ENCODE data around the gene ANTXR2. TPM values are rescaled to one million over a fixed set of nuclear protein-coding genes. Genes with fewer than 3 reads are reported as not detected.

ANTXR2 gene
- total RNA-seq, 6 experiments from 2014 or later, result 24.5 to 86.0 (median 33.7) TPM

DNA sequence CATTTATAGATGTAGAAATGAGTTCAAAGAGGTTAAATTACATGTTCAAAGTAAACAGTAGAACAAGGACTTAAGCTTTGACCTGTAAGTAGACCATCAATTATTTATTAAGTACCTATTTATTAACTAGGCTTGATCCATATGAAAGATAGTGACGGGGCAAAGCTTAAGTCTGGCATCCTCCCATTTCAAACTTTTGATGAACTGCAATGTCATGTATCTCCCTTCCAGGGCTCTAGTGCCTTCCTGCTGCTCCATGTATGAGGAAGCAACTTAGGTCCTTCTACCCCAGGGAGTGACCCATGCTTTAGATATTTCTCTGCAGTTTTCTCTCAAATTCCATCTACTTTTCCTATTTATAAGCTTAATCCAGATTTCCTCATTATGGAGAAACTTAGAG, 31.9 kb upstream of the ANTXR2 start:
- TF ChIP-seq, protein P1, sequence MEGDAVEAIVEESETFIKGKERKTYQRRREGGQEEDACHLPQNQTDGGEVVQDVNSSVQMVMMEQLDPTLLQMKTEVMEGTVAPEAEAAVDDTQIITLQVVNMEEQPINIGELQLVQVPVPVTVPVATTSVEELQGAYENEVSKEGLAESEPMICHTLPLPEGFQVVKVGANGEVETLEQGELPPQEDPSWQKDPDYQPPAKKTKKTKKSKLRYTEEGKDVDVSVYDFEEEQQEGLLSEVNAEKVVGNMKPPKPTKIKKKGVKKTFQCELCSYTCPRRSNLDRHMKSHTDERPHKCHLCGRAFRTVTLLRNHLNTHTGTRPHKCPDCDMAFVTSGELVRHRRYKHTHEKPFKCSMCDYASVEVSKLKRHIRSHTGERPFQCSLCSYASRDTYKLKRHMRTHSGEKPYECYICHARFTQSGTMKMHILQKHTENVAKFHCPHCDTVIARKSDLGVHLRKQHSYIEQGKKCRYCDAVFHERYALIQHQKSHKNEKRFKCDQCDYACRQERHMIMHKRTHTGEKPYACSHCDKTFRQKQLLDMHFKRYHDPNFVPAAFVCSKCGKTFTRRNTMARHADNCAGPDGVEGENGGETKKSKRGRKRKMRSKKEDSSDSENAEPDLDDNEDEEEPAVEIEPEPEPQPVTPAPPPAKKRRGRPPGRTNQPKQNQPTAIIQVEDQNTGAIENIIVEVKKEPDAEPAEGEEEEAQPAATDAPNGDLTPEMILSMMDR (IDR thresholded peaks at IDR 0.05), result no peak
- no peak for TF ChIP-seq POLR2A (IDR thresholded peaks at IDR 0.05)
- intact Hi-C loops (cut with DNase I), result no loop called here
- Histone ChIP-seq H3K4me3 (no peak overlapping the region), H3K4me1 (peaks cover 0 to 16% (median 0%) of the 10 kb centered on the region in 4 donors), H3K27ac (peak overlapping the region in 1 of 3 donors; percentile 19), H3K36me3 (no peaks in the 10 kb centered on the region), H3K9me3 (peaks cover 0 to 13% (median 6%) of the 10 kb centered on the region in 4 donors), H3K27me3 (no peaks in the 10 kb centered on the region)
- WGBS (ENCODE audit: insufficient coverage, low coverage, low lambda C conversion rate, missing lambda C conversion rate), result 11% methylated on average over 1 of the region's 1 CpG
- ATAC-seq, result peak in 3 of 4 donors; percentile 24 to 96 (median 24)
- no peak for DNase-seq

DNA sequence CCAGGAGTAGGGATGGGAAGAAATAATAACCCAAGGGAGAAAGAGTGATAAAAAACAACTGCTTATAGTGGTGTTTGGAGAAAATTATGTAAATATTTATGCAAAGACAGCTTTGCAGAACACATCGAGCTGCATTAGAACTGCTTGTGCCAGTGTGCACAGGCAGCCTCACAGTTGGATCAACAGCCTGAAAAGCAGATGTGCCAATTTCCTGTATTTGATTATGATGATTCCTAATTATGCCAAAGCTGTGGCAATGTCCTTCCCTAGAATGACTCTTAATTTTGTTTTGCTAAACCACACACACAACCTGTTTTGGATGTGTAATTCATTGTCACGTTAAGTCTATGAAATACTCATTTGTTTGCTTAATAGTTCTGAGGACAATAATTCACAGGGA, 30.6 kb upstream of the ANTXR2 start:
- 28% methylated on average over 2 of the region's 2 CpGs for WGBS (ENCODE audit: insufficient coverage, low coverage, low lambda C conversion rate, missing lambda C conversion rate)
- intact Hi-C loops (cut with DNase I), result no loop called here
- DNase-seq, result no peak
- no peaks in the 10 kb centered on the region for H3K27me3 ChIP-seq
- peak in 1 of 4 donors; percentile 38 for ATAC-seq
- no peak overlapping the region for H3K27ac ChIP-seq
- TF ChIP-seq, protein P1 (IDR thresholded peaks at IDR 0.05), result no peak
- TF ChIP-seq POLR2A (IDR thresholded peaks at IDR 0.05), result no peak
- H3K9me3 ChIP-seq, result peaks cover 0 to 13% (median 6%) of the 10 kb centered on the region in 4 donors
- H3K4me3 ChIP-seq, result no peak overlapping the region
- no peaks in the 10 kb centered on the region for H3K36me3 ChIP-seq
- peaks cover 0 to 16% (median 0%) of the 10 kb centered on the region in 4 donors for H3K4me1 ChIP-seq

DNA sequence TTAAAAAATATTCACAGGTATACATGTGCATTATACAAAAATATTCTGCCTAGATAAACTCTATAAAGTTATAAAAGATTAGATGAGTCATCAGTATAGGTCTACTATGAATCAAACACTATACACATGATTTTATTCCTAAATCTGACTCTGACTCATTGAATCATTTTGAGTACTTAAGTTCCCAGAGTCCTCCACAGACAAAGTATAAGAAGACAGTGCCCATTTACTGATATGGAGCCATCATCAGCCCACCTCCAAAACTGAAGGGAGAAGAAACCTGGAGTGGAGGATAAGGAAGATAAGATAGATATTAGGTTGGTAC, 28.7 kb upstream of the ANTXR2 start:
- H3K4me1 ChIP-seq, result peaks cover 0 to 16% (median 0%) of the 10 kb centered on the region in 4 donors
- no peaks in the 10 kb centered on the region for H3K36me3 ChIP-seq
- H3K27me3 ChIP-seq, result no peaks in the 10 kb centered on the region
- H3K9me3 ChIP-seq, result peaks cover 0 to 3% (median 1%) of the 10 kb centered on the region in 4 donors
- ATAC-seq (no peak), DNase-seq (no peak)
- intact Hi-C loops (cut with DNase I), result no loop called here
- no peak overlapping the region for H3K27ac ChIP-seq
- no peak for TF ChIP-seq POLR2A (IDR thresholded peaks at IDR 0.05)
- TF ChIP-seq, protein P1 (IDR thresholded peaks at IDR 0.05), result no peak
- H3K4me3 ChIP-seq, result no peak overlapping the region

DNA sequence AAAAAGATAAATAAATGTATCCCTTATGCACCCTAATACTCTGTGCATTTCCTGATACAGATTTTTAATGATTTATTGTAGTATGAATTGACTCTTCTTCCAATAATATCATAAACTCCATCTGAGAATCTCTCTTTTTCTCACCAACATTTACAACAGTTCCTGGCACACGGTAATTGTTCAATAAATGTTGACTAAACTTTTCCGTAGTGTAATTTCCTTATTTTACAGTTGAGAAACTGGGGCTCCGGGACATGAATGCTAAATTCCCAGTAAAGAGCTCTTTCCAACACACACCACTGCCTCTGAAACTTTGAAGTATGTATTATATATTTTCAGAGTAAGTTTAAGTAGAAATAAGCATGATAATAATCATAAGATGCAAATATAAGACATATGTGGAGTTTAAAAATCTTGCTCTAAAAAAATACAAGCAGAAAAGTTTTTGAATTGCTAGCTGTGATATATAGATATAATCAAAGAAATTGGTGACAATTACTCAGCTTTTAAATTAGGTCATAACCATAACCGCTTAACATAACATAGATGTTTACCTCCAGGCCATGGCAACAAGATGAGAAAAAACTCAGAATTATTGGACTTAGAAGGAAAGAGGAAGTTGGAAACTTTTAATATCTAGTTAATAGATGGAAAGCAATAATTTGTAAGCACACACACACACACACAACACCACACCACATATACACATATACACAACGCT, 28.2 kb upstream of the ANTXR2 start:
- Histone ChIP-seq H3K27me3 (no peaks in the 10 kb centered on the region), H3K36me3 (no peaks in the 10 kb centered on the region), H3K4me3 (no peak overlapping the region), H3K4me1 (peaks cover 0 to 16% (median 0%) of the 10 kb centered on the region in 4 donors), H3K27ac (no peak overlapping the region), H3K9me3 (no peaks in the 10 kb centered on the region)
- DNase-seq (no peak), ATAC-seq (no peak)
- 68% methylated on average over 5 of the region's 5 CpGs for WGBS (ENCODE audit: insufficient coverage, low coverage, low lambda C conversion rate, missing lambda C conversion rate)
- TF ChIP-seq, protein P1 (IDR thresholded peaks at IDR 0.05), result no peak
- no peak for TF ChIP-seq POLR2A (IDR thresholded peaks at IDR 0.05)
- intact Hi-C loops (cut with DNase I), result no loop called here

Measured in right lobe of liver (tissue), 6 donors.